GM18870 (cell line): Measurements from ENCODE around the gene FGF8.

Experiments used
- ATAC-seq: cut with Tn5 transposase; IDR thresholded peaks from one replicate; pipeline ENCODE4 v1.9.1; 2021; ENCODE audit warnings: moderate library complexity; ENCODE audit not compliant: unreplicated experiment

FGF8 gene

GRCh38 chr10:101770331-101771215, 5.3 kb downstream of the FGF8 start:
- no peak for ATAC-seq

DNA sequence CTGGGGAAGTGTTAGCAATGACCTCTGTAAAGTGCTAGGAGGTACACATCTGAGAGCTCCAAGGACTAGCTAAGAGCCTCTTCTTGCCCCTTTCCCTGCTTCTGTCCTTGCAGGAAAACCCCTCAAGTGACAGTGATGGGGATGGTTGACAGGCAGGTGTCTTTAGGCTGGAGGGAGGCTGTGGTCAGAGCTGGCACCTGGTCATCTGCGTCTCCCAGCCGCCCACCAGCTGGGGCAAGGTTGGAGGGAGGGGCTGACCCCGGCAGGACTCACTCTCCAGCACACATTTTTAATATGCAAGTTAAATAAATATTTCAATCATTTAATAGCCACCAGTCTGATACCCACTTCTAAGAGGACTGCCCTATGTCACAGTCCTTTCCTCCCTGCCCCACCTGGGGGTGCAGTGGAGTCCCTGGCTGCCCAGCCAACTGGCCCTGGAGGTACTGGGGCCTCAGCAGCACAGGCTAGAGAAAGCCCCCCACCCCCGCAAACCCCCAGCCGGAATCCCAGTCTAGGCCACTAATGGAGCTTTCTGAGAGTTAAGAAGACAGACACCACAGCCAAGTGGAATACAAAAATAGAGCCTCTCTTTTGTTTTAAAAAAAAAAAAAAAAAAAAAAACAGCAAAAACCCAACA, 6.3 kb downstream of the FGF8 start:
- ATAC-seq, result no peak

GRCh38 chr10:101768791-101769170, 7.1 kb downstream of the FGF8 start:
- no peak for ATAC-seq

GRCh38 chr10:101767966-101768790, 7.7 kb downstream of the FGF8 start:
- ATAC-seq, result no peak

DNA sequence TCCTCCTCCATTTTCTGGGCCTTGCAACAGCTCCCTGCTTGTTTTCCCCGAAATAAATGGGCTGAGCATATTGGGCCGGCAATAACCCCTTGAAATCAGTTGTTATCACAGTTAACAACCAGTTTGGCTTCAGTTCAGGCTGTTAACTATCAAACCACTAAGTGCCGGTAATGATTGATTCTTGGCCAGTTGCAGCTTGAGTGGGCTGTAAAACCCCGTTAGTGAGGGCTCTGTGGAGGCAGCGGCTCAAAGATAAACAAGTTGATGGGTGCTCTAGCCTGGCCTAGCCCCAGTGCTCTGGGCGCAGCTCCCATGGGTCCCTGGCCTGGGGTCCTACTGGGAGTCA, 8.3 kb downstream of the FGF8 start:
- ATAC-seq, result no peak

GRCh38 chr10:101766753-101767599, 8.9 kb downstream of the FGF8 start:
- no peak for ATAC-seq

DNA sequence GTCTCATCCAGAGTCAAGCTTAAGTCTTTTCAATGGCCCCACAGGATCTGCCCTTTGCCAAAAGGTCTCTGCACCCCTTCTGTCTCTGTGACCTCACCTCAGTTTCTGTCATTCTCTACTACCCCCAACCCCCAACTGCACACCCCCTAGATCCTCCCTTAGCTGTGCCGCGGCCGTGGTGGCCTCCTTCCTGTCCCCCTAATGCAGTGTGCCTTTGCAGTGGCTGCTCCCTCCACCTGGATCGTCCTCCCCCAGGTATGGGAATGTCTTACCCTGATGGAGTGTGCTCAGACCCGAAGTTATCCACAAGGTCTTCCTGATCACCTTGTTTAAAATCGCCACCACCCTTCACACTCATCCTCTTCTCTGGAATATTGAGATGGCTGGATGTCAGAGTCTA, 9.6 kb downstream of the FGF8 start:
- ATAC-seq, result no peak

GRCh38 chr10:101763141-101763846, 12.6 kb downstream of the FGF8 start:
- ATAC-seq, result no peak

DNA sequence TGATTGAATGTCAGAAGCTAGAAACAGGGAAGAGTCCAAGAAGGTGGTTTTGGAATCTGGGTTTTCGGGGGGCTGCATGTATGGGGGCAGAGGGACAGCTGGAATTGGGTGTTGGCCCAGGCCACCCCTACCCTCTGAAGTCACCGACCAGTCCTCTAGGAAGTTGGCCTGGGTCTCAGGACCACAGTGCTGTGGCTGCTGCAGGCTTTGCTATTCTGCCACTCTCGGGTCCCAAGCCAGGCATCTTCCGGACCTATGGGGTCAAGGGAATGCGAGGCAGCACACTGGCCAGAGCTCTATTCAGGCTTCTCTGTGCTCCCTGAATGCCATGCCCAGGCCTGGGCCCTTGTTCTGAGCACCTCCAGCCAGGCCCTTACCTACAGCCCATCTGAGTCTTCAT, 13.2 kb downstream of the FGF8 start:
- ATAC-seq, result no peak

- no peak for ATAC-seq
Observed at GRCh38 chr10:101761226-101761625, 14.7 kb downstream of the FGF8 start.

DNA sequence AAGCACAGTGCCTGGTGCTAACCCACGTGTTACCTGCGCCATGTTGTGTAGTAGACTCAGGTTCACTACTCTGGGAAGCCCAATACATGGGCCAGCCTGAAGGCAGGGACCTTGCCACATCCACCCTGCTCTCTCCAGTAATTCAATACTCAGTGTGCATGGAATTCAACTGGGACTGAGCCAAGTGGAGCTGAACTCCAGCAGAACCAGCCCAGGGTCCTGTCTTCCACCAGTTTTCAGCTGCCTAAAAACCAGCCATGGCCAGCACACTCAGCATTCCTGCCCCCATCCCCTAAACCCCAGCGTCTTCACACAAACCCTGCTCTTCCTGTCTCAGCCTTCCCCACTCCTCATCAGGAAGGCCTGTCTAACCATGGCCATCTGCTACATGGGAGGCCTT, 15.4 kb downstream of the FGF8 start:
- no peak for ATAC-seq

- ATAC-seq, result no peak
Observed at GRCh38 chr10:101759309-101760247, 16.3 kb downstream of the FGF8 start.

DNA sequence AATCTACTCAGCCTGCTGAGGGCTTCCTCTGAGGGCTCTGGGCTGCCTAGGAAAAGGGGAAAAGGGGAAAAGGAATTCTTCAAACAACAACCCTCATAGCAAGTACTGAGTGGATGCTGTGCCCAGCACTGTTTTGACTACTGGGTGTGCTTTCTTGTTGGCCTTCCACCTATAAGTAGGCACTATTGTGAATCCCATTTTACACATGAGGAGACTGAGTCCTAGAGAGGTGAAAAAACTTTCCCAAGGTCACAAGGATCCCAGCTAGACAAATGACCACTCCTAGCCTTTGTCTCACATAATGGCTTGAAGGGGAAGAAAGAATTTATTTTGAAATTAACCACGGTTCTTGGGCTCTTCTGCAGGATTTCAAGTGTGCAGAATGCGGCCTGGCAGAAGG, 17.1 kb downstream of the FGF8 start:
- no peak for ATAC-seq

DNA sequence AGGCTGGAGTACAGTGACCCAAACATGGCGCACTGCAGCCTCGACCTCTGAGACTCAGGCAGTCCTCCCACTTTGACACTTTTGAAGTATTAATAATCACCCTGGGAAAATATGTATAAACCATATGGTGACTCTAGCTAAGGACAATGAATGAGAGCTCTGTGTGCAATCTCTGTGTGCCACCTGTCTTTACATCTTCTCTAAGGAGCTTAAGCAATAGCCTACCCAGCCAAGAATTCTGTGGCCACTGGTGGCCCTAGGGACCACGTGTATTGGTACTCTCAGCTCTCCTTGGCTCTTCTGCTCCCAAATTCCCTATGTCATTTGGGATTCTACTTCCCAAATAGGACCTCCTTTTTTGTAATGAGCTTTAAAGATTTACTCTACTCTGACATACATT, 23.7 kb downstream of the FGF8 start:
- ATAC-seq, result no peak

- ATAC-seq, result no peak
Observed at GRCh38 chr10:101749047-101750016, 26.6 kb downstream of the FGF8 start.

DNA sequence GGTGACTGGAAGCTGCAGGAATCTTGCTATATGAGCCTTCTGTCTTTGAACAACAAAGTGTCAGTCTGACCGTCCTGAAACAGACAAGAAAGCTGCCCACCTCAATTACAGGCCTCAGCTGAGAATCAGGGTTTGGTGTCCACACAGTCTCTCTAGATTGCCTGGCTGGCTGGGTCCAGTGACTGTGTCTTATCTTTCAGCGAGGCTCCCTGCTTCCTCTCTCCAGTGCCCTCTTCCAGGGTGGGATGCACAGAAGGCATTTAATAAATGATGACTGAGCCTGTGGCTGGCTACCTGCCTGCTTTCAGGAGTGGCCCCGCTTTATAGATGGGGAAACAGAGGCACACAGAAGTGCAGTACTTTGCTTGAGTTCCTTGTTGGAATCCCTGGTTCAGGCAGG, 27.4 kb downstream of the FGF8 start:
- no peak for ATAC-seq

DNA sequence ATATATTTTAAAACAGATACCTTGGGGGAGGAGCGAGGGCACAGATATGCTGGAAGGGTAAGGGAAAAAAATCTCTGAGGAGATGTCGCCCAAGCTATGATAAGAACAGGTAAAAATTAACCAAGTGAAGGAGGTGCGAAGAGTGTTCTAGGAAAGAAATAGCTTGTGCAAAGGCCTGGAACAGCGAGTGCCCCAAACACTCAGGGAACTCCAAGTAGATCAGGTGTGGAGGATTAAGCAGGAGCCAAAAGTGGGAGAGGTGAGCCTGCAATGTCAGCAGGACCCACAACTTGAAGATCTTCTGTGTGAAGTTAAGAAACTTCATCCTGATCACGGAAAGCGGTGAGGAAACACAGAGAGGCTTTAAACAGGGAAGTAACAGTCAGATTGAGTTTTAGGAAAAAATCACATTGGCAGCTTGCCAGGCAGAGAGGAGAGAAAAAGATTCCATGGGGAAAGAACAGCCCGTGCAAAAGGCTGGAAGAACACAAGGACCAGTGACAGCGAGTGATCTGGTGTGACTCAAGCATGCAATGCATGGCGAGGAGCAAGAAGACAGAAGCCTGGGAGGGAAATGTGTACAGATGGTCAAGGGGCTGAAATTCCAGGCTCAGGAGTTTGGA, 30.7 kb downstream of the FGF8 start:
- no peak for ATAC-seq

DNA sequence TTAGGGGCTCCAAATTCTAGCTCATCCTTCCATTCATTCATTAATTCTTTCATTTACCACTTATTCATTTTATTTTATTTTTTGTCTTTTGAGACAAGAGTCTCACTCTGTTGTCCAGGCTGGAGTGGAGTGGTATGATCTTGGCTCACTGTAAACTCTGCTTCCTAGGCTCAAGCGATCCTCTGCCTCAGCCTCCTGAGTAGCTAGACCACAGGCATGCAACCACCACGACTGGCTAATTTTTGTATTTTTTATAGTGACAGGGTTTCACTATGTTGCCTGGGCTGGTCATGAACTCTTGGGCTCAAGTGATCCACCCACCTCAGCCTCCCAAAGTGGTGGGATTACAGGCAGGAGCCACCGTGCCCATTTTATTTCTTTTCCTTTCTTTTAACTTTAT, 31.6 kb downstream of the FGF8 start:
- no peak for ATAC-seq
